Measurements from ENCODE around the gene ERBB2. TPM values are rescaled to one million over a fixed set of nuclear protein-coding genes. Genes with fewer than 3 reads are reported as not detected.

The ERBB2 gene
- total and polyA plus RNA-seq, 2 donors from 2014 or later, result 76.5 to 186 TPM

- DNase-seq, result peak in 1 of 5 donors; percentile 40
- no peak for FAIRE-seq
- H3K27ac ChIP-seq (ENCODE audit: low read depth in 2 of 2, low read length in 2 of 2), result no peak overlapping the region
Measured at GRCh38 chr17:39684369-39685192, 15.3 kb upstream of the ERBB2 start.

GRCh38 chr17:39687101-39687545, 12.7 kb upstream of the ERBB2 start:
- TF ChIP-seq CTCF (IDR thresholded peaks at IDR 0.05; ENCODE audit: borderline replicate concordance, extremely low read depth, insufficient read depth), result no peak
- no peak for FAIRE-seq
- intact Hi-C loops (cut with DNase I), result no loop called here
- Histone ChIP-seq H3K36me3 (ENCODE audit: control insufficient read depth in 2 of 3, insufficient read depth in 3 of 3, low read length in 3 of 3) (peaks cover 0 to 5% (median 0%) of the 10 kb centered on the region in 3 donors), H3K4me3 (ENCODE audit: low read length in 3 of 3) (peak overlapping the region; percentile 88 to 100 (median 98)), H3K4me1 (ENCODE audit: control insufficient read depth in 2 of 3, insufficient read depth in 2 of 3, low read depth in 1 of 3, low read length in 3 of 3) (peaks cover 0 to 11% (median 9%) of the 10 kb centered on the region in 3 donors), H3K27me3 (ENCODE audit: control insufficient read depth, insufficient read depth, low read length) (no peaks in the 10 kb centered on the region), H3K27ac (ENCODE audit: low read depth in 2 of 2, low read length in 2 of 2) (peak overlapping the region; percentile 41 to 95), H3K9me3 (ENCODE audit: control insufficient read depth in 2 of 3, insufficient read depth in 1 of 3, low read length in 3 of 3) (no peaks in the 10 kb centered on the region), H3K9ac (ENCODE audit: low read length in 3 of 3) (peak overlapping the region in 1 of 3 donors; percentile 92)
- peak in 1 of 5 donors; percentile 7 for DNase-seq

More at GRCh38 chr17:39684369-39685192, 15.3 kb upstream of the ERBB2 start:
- Histone ChIP-seq H3K4me3 (ENCODE audit: low read length in 3 of 3) (no peak overlapping the region), H3K4me1 (ENCODE audit: control insufficient read depth in 2 of 3, insufficient read depth in 2 of 3, low read depth in 1 of 3, low read length in 3 of 3) (peaks cover 0 to 14% (median 11%) of the 10 kb centered on the region in 3 donors), H3K9ac (ENCODE audit: low read length in 3 of 3) (no peak overlapping the region), H3K27me3 (ENCODE audit: control insufficient read depth, insufficient read depth, low read length) (no peaks in the 10 kb centered on the region), H3K36me3 (ENCODE audit: control insufficient read depth in 2 of 3, insufficient read depth in 3 of 3, low read length in 3 of 3) (peaks cover 0 to 5% (median 2%) of the 10 kb centered on the region in 3 donors), H3K9me3 (ENCODE audit: control insufficient read depth in 2 of 3, insufficient read depth in 1 of 3, low read length in 3 of 3) (no peaks in the 10 kb centered on the region)
- intact Hi-C loops (cut with DNase I), result no loop called here
- no peak for TF ChIP-seq CTCF (IDR thresholded peaks at IDR 0.05; ENCODE audit: borderline replicate concordance, extremely low read depth, insufficient read depth)

DNA sequence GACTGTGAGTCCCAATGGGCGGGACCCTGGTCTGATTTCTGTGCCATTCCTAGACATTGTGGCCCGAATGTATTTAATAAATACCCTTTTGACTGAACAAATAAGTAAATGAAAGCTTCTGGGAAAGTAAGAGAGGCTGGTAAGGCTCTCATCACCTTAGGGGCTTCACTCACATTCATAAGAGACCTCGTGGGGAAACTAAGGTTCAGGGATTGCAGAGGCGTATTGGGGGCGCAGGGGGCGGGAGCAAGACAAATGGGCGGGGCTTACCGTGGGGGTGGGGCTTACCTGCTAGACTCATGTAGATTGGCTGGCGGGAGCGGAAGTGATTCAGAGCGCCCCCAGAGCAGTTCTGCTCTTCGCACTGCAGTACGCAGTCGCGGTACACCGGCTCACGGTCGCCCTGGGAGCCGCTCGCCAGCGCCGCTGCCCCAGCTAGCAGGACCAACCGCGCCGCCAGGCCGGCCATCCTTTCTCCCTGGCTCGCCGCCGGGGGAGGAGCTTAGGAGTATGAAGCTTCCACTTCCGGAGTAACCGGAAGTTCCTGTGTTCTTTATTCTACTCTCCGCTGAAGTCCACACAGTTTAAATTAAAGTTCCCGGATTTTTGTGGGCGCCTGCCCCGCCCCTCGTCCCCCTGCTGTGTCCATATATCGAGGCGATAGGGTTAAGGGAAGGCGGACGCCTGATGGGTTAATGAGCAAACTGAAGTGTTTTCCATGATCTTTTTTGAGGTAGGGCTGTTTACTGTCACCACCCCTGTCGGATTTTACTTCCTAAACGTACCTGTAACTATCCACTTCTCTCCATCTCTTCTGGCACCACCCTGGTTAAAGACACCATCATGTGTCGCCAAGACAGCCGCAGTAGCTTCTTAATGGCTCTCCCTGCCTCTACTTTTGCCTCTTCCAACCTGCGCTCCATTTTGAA, 12.1 kb upstream of the ERBB2 start, which contains the start of gene PGAP3:
PGAP3 (minus strand) TSS at position 512 of the 929 bp plus-strand sequence; CDS start at position 469, 43 bp downstream.
- H3K4me3 ChIP-seq (ENCODE audit: low read length in 3 of 3), result peak within 1 kb of the TSS; percentile 88 to 100 (median 98)
- no peaks in the 10 kb centered on the region for H3K9me3 ChIP-seq (ENCODE audit: control insufficient read depth in 2 of 3, insufficient read depth in 1 of 3, low read length in 3 of 3)
- DNase-seq (peak; percentile 91 to 97 (median 95)), FAIRE-seq (no peak)
- no peaks in the 10 kb centered on the region for H3K27me3 ChIP-seq (ENCODE audit: control insufficient read depth, insufficient read depth, low read length)
- peak within 1 kb of the TSS; percentile 72 to 92 (median 80) for H3K9ac ChIP-seq (ENCODE audit: low read length in 3 of 3)
- intact Hi-C loops (cut with DNase I), result no loop called here
- no peak for TF ChIP-seq CTCF (IDR thresholded peaks at IDR 0.05; ENCODE audit: borderline replicate concordance, extremely low read depth, insufficient read depth)
- peak within 1 kb of the TSS; percentile 95 to 96 for H3K27ac ChIP-seq (ENCODE audit: low read depth in 2 of 2, low read length in 2 of 2)
- H3K4me1 ChIP-seq (ENCODE audit: control insufficient read depth in 2 of 3, insufficient read depth in 2 of 3, low read depth in 1 of 3, low read length in 3 of 3), result peaks cover 0 to 11% (median 9%) of the 10 kb centered on the region in 3 donors
- no peaks in the 10 kb centered on the region for H3K36me3 ChIP-seq (ENCODE audit: control insufficient read depth in 2 of 3, insufficient read depth in 3 of 3, low read length in 3 of 3)

All from kidney (tissue), 14 donors.